ENCODE data around the gene SGSH.

The SGSH gene

DNA sequence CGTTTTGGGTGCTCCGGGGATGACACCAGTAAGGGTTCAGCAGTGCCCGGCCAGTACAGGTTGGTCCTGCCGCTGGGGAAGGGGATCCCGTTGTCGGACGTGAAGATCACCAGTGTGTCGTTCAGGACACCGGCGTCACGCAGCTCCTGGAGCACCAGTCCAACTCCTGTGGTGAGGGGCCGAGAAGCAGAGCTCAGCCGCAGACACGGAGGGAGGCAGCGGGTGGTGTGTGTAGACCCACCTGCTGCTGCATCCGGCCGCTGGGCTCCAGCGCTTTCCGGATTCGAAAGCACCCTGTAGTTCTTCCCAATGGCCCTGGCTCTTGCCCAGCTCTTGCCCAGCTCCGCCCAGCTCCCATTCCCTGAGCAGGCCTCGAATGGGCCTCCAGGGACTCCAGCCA lies 8.0 kb downstream of the SGSH start:
- Histone ChIP-seq H3K9me2 (ENCODE audit: low read depth, low read length) (no peaks in the 10 kb centered on the region), H3K9ac (ENCODE audit: low read length) (no peak overlapping the region), H2AFZ (ENCODE audit: low read length) (no peak overlapping the region), H3F3A (ENCODE audit: insufficient read depth, low read length) (no peaks in the 10 kb centered on the region), H4K20me1 (ENCODE audit: insufficient read depth, low read length) (no peaks in the 10 kb centered on the region), H3K4me1 (ENCODE audit: insufficient read depth, low read length, severe bottlenecking) (no peaks in the 10 kb centered on the region), H3K4me3 (ENCODE audit: low read depth, low read length, poor library complexity, severe bottlenecking) (no peak overlapping the region), H3K4me2 (ENCODE audit: low read length) (no peak overlapping the region), H3K27ac (ENCODE audit: low read depth, low read length, poor library complexity, severe bottlenecking) (no peak overlapping the region), H3K9me3 (ENCODE audit: low read length) (no peaks in the 10 kb centered on the region), H3K79me2 (ENCODE audit: insufficient read depth, low read length) (no peaks in the 10 kb centered on the region), H3K36me3 (ENCODE audit: insufficient read depth, low read length) (no peaks in the 10 kb centered on the region), H3K27me3 (ENCODE audit: insufficient read depth, low read length) (peaks cover 5% of the 10 kb centered on the region; the same call in 1 of the 2 replicates)
- no peak for TF ChIP-seq EZH2 (IDR thresholded peaks at IDR 0.05; ENCODE audit: borderline replicate concordance, low read length)
- no peak for TF ChIP-seq CTCF (IDR thresholded peaks at IDR 0.05; ENCODE audit: low read length)

GRCh38 chr17:80210348-80211108 lies 9.6 kb downstream of the SGSH start:
- TF ChIP-seq CTCF (IDR thresholded peaks at IDR 0.05; ENCODE audit: low read length) (no peak), EZH2 (IDR thresholded peaks at IDR 0.05; ENCODE audit: borderline replicate concordance, low read length) (no peak)
- Histone ChIP-seq H2AFZ (ENCODE audit: low read length) (no peak overlapping the region), H3K4me1 (ENCODE audit: insufficient read depth, low read length, severe bottlenecking) (no peaks in the 10 kb centered on the region), H3K9me3 (ENCODE audit: low read length) (no peaks in the 10 kb centered on the region), H3F3A (ENCODE audit: insufficient read depth, low read length) (no peaks in the 10 kb centered on the region), H3K27me3 (ENCODE audit: insufficient read depth, low read length) (no peaks in the 10 kb centered on the region; the same call in 1 of the 2 replicates), H3K36me3 (ENCODE audit: insufficient read depth, low read length) (no peaks in the 10 kb centered on the region), H3K27ac (ENCODE audit: low read depth, low read length, poor library complexity, severe bottlenecking) (no peak overlapping the region), H4K20me1 (ENCODE audit: insufficient read depth, low read length) (no peaks in the 10 kb centered on the region), H3K9me2 (ENCODE audit: low read depth, low read length) (no peaks in the 10 kb centered on the region), H3K4me3 (ENCODE audit: low read depth, low read length, poor library complexity, severe bottlenecking) (no peak overlapping the region), H3K4me2 (ENCODE audit: low read length) (no peak overlapping the region), H3K9ac (ENCODE audit: low read length) (no peak overlapping the region), H3K79me2 (ENCODE audit: insufficient read depth, low read length) (no peaks in the 10 kb centered on the region)

DNA sequence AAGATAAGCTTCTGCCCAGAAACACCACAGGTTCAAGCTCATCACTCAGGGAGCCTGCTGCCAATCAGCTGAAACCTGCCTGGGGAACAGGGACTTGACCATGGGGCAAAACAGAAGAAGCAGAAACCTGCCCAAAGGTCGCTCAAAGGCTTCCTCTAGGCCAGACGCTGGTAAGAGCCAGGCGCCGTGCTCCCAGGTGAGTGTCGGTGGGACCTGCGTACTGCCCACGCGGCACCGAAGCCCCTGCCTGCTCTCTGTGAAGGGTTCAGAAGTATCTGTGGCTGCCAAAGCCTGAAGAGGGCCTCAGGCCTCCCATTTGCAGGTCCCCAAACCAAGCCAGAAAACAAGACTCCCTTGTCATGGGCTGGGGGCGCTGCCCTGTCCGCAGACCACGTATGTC lies 10.4 kb downstream of the SGSH start:
- H3K9ac ChIP-seq (ENCODE audit: low read length): no peak overlapping the region
- H3F3A ChIP-seq (ENCODE audit: insufficient read depth, low read length): no peaks in the 10 kb centered on the region
- H3K27ac ChIP-seq (ENCODE audit: low read depth, low read length, poor library complexity, severe bottlenecking): no peak overlapping the region
- no peak overlapping the region for H3K4me3 ChIP-seq (ENCODE audit: low read depth, low read length, poor library complexity, severe bottlenecking)
- H2AFZ ChIP-seq (ENCODE audit: low read length): no peak overlapping the region
- H3K4me1 ChIP-seq (ENCODE audit: insufficient read depth, low read length, severe bottlenecking): no peaks in the 10 kb centered on the region
- no peak for TF ChIP-seq CTCF (IDR thresholded peaks at IDR 0.05; ENCODE audit: low read length)
- TF ChIP-seq EZH2 (IDR thresholded peaks at IDR 0.05; ENCODE audit: borderline replicate concordance, low read length): no peak
- H3K27me3 ChIP-seq (ENCODE audit: insufficient read depth, low read length): no peaks in the 10 kb centered on the region; the same call in 1 of the 2 replicates
- no peaks in the 10 kb centered on the region for H3K36me3 ChIP-seq (ENCODE audit: insufficient read depth, low read length)
- H3K79me2 ChIP-seq (ENCODE audit: insufficient read depth, low read length): no peaks in the 10 kb centered on the region
- no peaks in the 10 kb centered on the region for H3K9me3 ChIP-seq (ENCODE audit: low read length)
- H3K9me2 ChIP-seq (ENCODE audit: low read depth, low read length): no peaks in the 10 kb centered on the region
- H4K20me1 ChIP-seq (ENCODE audit: insufficient read depth, low read length): no peaks in the 10 kb centered on the region
- H3K4me2 ChIP-seq (ENCODE audit: low read length): no peak overlapping the region
